Heart left ventricle (tissue), 13 donors: ENCODE data around the gene NT5C2.

Experiments used
- POLR2A ChIP-seq, 2 donors: fragments of 450-650 bp; IDR thresholded peaks; one replicate each; pipeline ENCODE4 v1.6.1; 2017; ENCODE audit warnings: antibody characterized with exemption in 2 of 2, mild to moderate bottlenecking in 2 of 2, moderate library complexity in 2 of 2
- TF ChIP-seq, protein P1 (sequence below), 12 donors: fragments of 200-600 bp; sonication (generic) in 4 of 12; IDR thresholded peaks; one replicate each; pipeline versions ENCODE4 v1.5.0 to v1.8.0; 2018 to 2022; ENCODE audit warnings: antibody characterized with exemption in 12 of 12, mild to moderate bottlenecking in 5 of 12
- donor health status: ischemic (EF 13 %, LVEDD 7.1; RV severe dilation, severe dysfunction).
- donor health status: DM: no; HTN: yes; CAD: no.
- donor health status: DM: no; HTN: no; CAD: no.
- donor health status: ischemic (EF 25% LVEDD 6.9; RV normal size, moderate dysfunction).
- donor health status: ischemic (EF 25% LVEDD 5.7; RV mildly dilated, moderate dysfunction).
- donor health status: ischemic (EF 35%, LVEDD 5.7; RV mildly dilated, moderate dysfunction).
- donor health status: nonischemic (EF 11% LVEDD 7.7; RV severe dilation, severe dysfunction).
- donor health status: DM: yes; HTN: yes; CAD: no.
- donor health status: PGD.
- donor health status: ischemic (EF 29% LVEDD 5.4; RV normal size, mild dysfunction).
- donor health status: nonischemic (EF 23%, LVEDD 6.1; RV moderate dilation, normal function).

DNA sequence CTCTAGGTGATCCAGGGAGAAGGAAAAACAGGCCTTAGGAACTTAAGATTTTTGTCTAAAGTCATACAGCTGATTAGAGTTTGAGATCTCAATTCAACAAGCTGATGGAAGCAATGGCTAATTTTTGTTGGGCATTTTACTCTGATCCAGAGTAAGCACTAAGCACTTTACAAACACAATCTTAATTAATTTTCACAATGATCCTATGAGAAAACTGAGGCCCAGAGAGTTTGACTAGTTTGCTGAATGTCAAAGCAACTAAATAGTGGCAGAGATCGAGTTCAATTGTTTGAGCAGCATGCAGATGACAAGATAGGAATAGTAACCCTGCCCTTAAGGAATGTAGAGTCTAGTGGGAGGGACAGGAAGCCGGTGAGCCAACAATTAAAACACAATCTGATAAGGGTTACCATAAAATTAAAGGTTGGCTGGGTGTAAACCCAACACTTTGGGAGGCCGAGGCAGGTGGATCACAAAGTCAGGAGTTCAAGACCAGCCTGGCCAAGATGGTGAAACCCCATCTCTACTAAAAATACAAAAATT, 39.1 kb upstream of the NT5C2 start:
- TF ChIP-seq, protein P1, sequence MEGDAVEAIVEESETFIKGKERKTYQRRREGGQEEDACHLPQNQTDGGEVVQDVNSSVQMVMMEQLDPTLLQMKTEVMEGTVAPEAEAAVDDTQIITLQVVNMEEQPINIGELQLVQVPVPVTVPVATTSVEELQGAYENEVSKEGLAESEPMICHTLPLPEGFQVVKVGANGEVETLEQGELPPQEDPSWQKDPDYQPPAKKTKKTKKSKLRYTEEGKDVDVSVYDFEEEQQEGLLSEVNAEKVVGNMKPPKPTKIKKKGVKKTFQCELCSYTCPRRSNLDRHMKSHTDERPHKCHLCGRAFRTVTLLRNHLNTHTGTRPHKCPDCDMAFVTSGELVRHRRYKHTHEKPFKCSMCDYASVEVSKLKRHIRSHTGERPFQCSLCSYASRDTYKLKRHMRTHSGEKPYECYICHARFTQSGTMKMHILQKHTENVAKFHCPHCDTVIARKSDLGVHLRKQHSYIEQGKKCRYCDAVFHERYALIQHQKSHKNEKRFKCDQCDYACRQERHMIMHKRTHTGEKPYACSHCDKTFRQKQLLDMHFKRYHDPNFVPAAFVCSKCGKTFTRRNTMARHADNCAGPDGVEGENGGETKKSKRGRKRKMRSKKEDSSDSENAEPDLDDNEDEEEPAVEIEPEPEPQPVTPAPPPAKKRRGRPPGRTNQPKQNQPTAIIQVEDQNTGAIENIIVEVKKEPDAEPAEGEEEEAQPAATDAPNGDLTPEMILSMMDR (IDR thresholded peaks at IDR 0.05) = no peak
- TF ChIP-seq POLR2A (IDR thresholded peaks at IDR 0.05) = no peak
